Suprapubic skin (tissue), 4 donors: Measurements from ENCODE around the gene MUC5B. TPM values are rescaled to one million over a fixed set of nuclear protein-coding genes. Genes with fewer than 3 reads are reported as not detected.

Experiments
- DNase-seq, 2 donors: peaks; one replicate each; pipeline ENCODE4 v3.0.0-alpha.2; 2019; ENCODE audit warnings: low spot score in 2 of 2
- H3K27ac ChIP-seq: fragments of 200-600 bp; sonication (generic); one replicate; pipeline ENCODE4 v1.5.1; 2019
- H3K27me3 ChIP-seq: fragments of 200-600 bp; sonication (generic); one replicate; pipeline ENCODE4 v1.5.1; 2019
- H3K36me3 ChIP-seq: fragments of 200-600 bp; sonication (generic); one replicate; pipeline ENCODE4 v1.5.1; 2019
- H3K4me1 ChIP-seq: fragments of 200-600 bp; sonication (generic); one replicate; pipeline ENCODE4 v1.5.1; 2019
- H3K4me3 ChIP-seq: fragments of 200-600 bp; sonication (generic); one replicate; pipeline ENCODE4 v1.5.1; 2019; ENCODE audit warnings: mild to moderate bottlenecking
- H3K9me3 ChIP-seq: fragments of 200-600 bp; sonication (generic); one replicate; pipeline ENCODE4 v1.5.1; 2019
- CTCF ChIP-seq, 2 donors: fragments of 200-600 bp in 1 of 2; fragments of 450-650 bp in 1 of 2; sonication (generic) in 1 of 2; IDR thresholded peaks; one replicate each; pipeline ENCODE4 v1.5.1; 2016 to 2019; ENCODE audit warnings: antibody characterized with exemption in 2 of 2, mild to moderate bottlenecking in 1 of 2, moderate library complexity in 1 of 2
- EP300 ChIP-seq: sonication (generic); formaldehyde crosslinking; IDR thresholded peaks from one replicate; pipeline ENCODE4 v1.6.1; 2017; ENCODE audit warnings: antibody characterized with exemption
- POLR2A ChIP-seq, 2 donors: fragments of 450-650 bp; IDR thresholded peaks; one replicate each; pipeline ENCODE4 v1.6.1; 2017; ENCODE audit warnings: antibody characterized with exemption in 2 of 2, mild to moderate bottlenecking in 2 of 2, moderate library complexity in 2 of 2
- POLR2AphosphoS5 ChIP-seq, 3 donors: sonication (generic); formaldehyde crosslinking; IDR thresholded peaks; one replicate each; pipeline ENCODE4 v1.6.1; 2017; ENCODE audit warnings: antibody characterized with exemption in 3 of 3
- WGBS: methylation state at CpG from one replicate; pipeline ENCODE4 v1.1.5; 2018; 5-methylcytosine and 5-hydroxymethylcytosine counted together
- total RNA-seq, 4 donors: library from RNA; depleted of rRNA; stranded (reverse); fragments of >200 nt; gene quantifications; one replicate each; pipeline ENCODE4 v1.1.0, GENCODE V29; 2016

The MUC5B gene
- total RNA-seq, 4 donors from 2014 or later = 0.08 to 0.34 (median 0.13) TPM

DNA sequence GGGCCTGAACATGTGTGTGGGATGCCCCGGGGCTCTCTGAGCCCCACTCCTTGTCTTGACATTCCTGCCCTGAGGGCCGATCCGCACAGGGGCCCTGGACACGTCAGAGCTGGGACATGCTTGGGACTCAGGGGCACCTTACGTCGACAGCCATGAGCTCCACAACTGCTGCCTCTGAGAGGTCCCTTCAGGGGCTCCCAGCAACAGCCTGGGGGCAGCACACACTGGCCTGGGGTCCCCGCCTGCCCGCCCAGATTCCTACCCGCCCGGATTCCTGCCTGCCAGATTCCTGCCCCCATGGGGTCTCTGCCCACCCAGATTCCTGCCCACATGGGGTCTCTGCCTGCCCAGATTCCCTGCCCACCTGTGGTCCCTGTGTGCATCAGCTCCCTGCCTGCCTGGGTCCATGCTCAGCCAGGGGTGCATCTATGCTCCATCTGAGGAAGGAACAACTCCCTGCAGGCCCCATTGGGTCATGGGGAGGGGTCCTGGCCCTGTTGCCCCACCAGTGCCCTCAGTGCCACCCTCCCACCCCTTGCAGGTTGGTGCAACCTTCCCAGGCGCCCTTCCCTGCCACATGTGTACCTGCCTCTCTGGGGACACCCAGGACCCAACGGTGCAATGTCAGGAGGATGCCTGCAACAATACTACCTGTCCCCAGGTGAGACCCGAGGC is 35.7 kb downstream of the MUC5B start:
- peaks cover 18% of the 10 kb centered on the region for H3K4me1 ChIP-seq
- no peaks in the 10 kb centered on the region for H3K9me3 ChIP-seq
- no peak overlapping the region for H3K4me3 ChIP-seq
- no peak for TF ChIP-seq POLR2A (IDR thresholded peaks at IDR 0.05)
- no peak for DNase-seq
- H3K36me3 ChIP-seq = no peaks in the 10 kb centered on the region
- H3K27me3 ChIP-seq = no peaks in the 10 kb centered on the region
- no peak overlapping the region for H3K27ac ChIP-seq
- 54% methylated on average over 8 of the region's 13 CpGs for WGBS

DNA sequence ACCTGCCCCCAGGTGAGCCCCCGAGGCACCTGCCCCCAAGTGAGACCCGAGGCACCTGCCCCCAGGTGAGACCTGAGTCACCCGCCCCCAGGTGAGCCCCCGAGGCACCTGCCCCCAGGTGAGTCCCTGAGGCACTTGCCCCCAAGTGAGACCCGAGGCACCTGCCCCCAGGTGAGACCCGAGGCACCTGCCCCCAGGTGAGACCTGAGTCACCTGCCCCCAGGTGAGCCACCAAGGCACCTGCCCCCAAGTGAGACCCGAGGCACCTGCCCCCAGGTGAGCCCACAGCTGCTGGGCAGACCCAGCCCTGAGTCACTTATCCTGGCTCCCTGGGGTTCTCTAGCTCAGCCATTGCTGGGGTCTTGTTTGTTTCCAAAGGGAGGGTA is 36.2 kb downstream of the MUC5B start:
- WGBS = 60% methylated on average over 1 of the region's 7 CpGs
- peaks cover 18% of the 10 kb centered on the region for H3K4me1 ChIP-seq
- H3K36me3 ChIP-seq = no peaks in the 10 kb centered on the region
- no peak for DNase-seq
- H3K9me3 ChIP-seq = no peaks in the 10 kb centered on the region
- no peak overlapping the region for H3K4me3 ChIP-seq
- no peaks in the 10 kb centered on the region for H3K27me3 ChIP-seq
- no peak for TF ChIP-seq EP300
- TF ChIP-seq POLR2AphosphoS5 (IDR thresholded peaks at IDR 0.05) = no peak
- no peak for TF ChIP-seq POLR2A (IDR thresholded peaks at IDR 0.05)
- no peak for TF ChIP-seq CTCF (IDR thresholded peaks at IDR 0.05)
- H3K27ac ChIP-seq = no peak overlapping the region

- peaks cover 18% of the 10 kb centered on the region for H3K4me1 ChIP-seq
- H3K36me3 ChIP-seq = no peaks in the 10 kb centered on the region
- TF ChIP-seq POLR2A (IDR thresholded peaks at IDR 0.05) (no peak), EP300 (no peak), POLR2AphosphoS5 (IDR thresholded peaks at IDR 0.05) (no peak), CTCF (IDR thresholded peaks at IDR 0.05) (no peak)
- H3K4me3 ChIP-seq = no peak overlapping the region
- DNase-seq = no peak
- no peaks in the 10 kb centered on the region for H3K9me3 ChIP-seq
- H3K27ac ChIP-seq = no peak overlapping the region
- no peaks in the 10 kb centered on the region for H3K27me3 ChIP-seq
- WGBS = 89% methylated on average over 7 of the region's 9 CpGs
These were observed 36.7 kb downstream of the MUC5B start for GRCh38 chr11:1259561-1259960.

DNA sequence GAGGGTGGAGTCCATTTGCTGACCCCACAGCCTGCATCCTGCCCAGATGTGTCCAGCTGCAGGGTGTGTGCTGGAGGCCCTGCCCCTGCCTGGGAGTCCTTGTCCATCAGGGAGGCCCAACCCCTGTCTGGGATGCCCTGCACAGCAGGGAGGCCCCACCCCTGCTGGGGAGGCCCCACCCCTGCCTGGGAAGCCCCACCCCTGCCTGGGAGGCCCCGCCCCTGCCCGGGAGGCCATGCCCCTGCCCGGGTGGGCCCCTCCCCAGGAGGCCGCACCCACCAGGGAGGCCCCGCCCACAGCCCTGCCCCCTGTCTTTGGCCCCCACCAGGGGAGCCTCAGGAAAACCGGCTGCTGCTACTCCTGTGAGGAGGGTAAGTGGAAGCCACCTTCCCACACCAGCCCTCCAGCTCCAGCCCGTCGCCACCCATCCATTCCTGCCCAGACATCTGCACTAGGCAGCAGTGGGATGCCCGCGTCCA is 37.2 kb downstream of the MUC5B start:
- TF ChIP-seq POLR2AphosphoS5 (IDR thresholded peaks at IDR 0.05) = no peak
- TF ChIP-seq EP300 = no peak
- no peak for TF ChIP-seq CTCF (IDR thresholded peaks at IDR 0.05)
- TF ChIP-seq POLR2A (IDR thresholded peaks at IDR 0.05) = no peak
- Histone ChIP-seq H3K27ac (no peak overlapping the region), H3K4me3 (no peak overlapping the region), H3K36me3 (no peaks in the 10 kb centered on the region), H3K27me3 (no peaks in the 10 kb centered on the region), H3K9me3 (no peaks in the 10 kb centered on the region), H3K4me1 (peaks cover 18% of the 10 kb centered on the region)
- 63% methylated on average over 10 of the region's 10 CpGs for WGBS
- no peak for DNase-seq

DNA sequence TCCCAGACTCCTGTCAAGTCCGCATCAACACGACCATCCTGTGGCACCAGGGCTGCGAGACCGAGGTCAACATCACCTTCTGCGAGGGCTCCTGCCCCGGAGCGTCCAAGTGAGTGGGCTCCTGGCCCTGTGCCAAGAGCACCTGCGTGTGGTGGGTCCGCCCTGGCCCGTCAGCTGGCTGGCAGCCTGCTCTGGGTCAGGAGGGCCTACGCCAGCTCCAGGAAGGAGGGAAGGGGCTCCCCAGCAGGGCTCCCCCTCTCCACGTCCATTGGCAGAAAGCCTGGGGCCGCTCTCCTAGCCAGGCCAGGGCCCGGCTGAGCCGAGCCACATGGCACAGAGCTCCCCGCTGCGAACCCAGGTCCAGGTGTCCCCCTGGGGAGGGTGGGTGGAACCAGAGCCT is 37.8 kb downstream of the MUC5B start:
- H3K9me3 ChIP-seq = no peaks in the 10 kb centered on the region
- H3K27me3 ChIP-seq = no peaks in the 10 kb centered on the region
- TF ChIP-seq POLR2A (IDR thresholded peaks at IDR 0.05) = no peak
- no peak for TF ChIP-seq CTCF (IDR thresholded peaks at IDR 0.05)
- no peak for TF ChIP-seq EP300
- TF ChIP-seq POLR2AphosphoS5 (IDR thresholded peaks at IDR 0.05) = no peak
- no peak for DNase-seq
- WGBS = 87% methylated on average over 3 of the region's 17 CpGs
- H3K4me1 ChIP-seq = peaks cover 18% of the 10 kb centered on the region
- H3K4me3 ChIP-seq = no peak overlapping the region
- no peaks in the 10 kb centered on the region for H3K36me3 ChIP-seq
- H3K27ac ChIP-seq = no peak overlapping the region
